Central memory CD8-positive, alpha-beta T cell (primary cell): Measurements from ENCODE around the gene CFAP20.

ENCODE experiments used
- ATAC-seq: fragments of 150-1000 bp; cut with Tn5 transposase; replicated peaks from 2 replicates; pipeline ENCODE4 v1.10.0; 2022; ENCODE audit warnings: mild to moderate bottlenecking, moderate FRiP score, moderate number of reproducible peaks; ENCODE audit not compliant: poor library complexity, severe bottlenecking; ENCODE audit errors: extremely low read depth
- DNase-seq, 2 donors: peaks; one replicate each; pipeline ENCODE4 v3.0.0; 2021; ENCODE audit warnings: low spot score in 2 of 2
- H3K27ac Mint-ChIP-seq: one replicate; pipeline ENCODE4 v1.8.0; 2022; ENCODE audit warnings: low read depth, mild to moderate bottlenecking, moderate library complexity, mixed read lengths
- H3K27me3 Mint-ChIP-seq: one replicate; pipeline ENCODE4 v1.8.0; 2022; ENCODE audit warnings: mixed read lengths
- H3K36me3 Mint-ChIP-seq: one replicate; pipeline ENCODE4 v1.8.0; 2022; ENCODE audit warnings: mild to moderate bottlenecking, moderate library complexity, mixed read lengths; ENCODE audit not compliant: insufficient read depth
- H3K4me1 Mint-ChIP-seq: one replicate; pipeline ENCODE4 v1.8.0; 2022; ENCODE audit warnings: mixed read lengths
- H3K4me3 Mint-ChIP-seq: one replicate; pipeline ENCODE4 v1.8.0; 2022; ENCODE audit warnings: mild to moderate bottlenecking, moderate library complexity, mixed read lengths
- H3K9me3 Mint-ChIP-seq: one replicate; pipeline ENCODE4 v1.8.0; 2022; ENCODE audit warnings: mixed read lengths

The CFAP20 gene

GRCh38 chr16:58148099-58148498 lies 18.9 kb upstream of the CFAP20 start:
- Mint-ChIP-seq H3K4me1 (no peaks in the 10 kb centered on the region), H3K9me3 (no peaks in the 10 kb centered on the region), H3K4me3 (no peak overlapping the region), H3K27me3 (no peaks in the 10 kb centered on the region), H3K27ac (no peak overlapping the region), H3K36me3 (peaks cover 2% of the 10 kb centered on the region)
- ATAC-seq (no peak), DNase-seq (no peak)

- peaks cover 8% of the 10 kb centered on the region for H3K36me3 Mint-ChIP-seq
- no peak overlapping the region for H3K4me3 Mint-ChIP-seq
- DNase-seq, result no peak
- ATAC-seq, result no peak
- H3K9me3 Mint-ChIP-seq, result no peaks in the 10 kb centered on the region
- H3K4me1 Mint-ChIP-seq, result no peaks in the 10 kb centered on the region
- no peaks in the 10 kb centered on the region for H3K27me3 Mint-ChIP-seq
- no peak overlapping the region for H3K27ac Mint-ChIP-seq
Measured at GRCh38 chr16:58138852-58139251, 9.7 kb upstream of the CFAP20 start.

- H3K27me3 Mint-ChIP-seq, result no peaks in the 10 kb centered on the region
- no peaks in the 10 kb centered on the region for H3K9me3 Mint-ChIP-seq
- H3K4me1 Mint-ChIP-seq, result no peaks in the 10 kb centered on the region
- ATAC-seq (no peak), DNase-seq (no peak)
- no peak overlapping the region for H3K27ac Mint-ChIP-seq
- no peak overlapping the region for H3K4me3 Mint-ChIP-seq
- H3K36me3 Mint-ChIP-seq, result peaks cover 8% of the 10 kb centered on the region
Measured at GRCh38 chr16:58137581-58137980, 8.4 kb upstream of the CFAP20 start.

- DNase-seq (no peak), ATAC-seq (peak; percentile 8)
- H3K27me3 Mint-ChIP-seq, result no peaks in the 10 kb centered on the region
- H3K36me3 Mint-ChIP-seq, result peaks cover 33% of the 10 kb centered on the region
- no peaks in the 10 kb centered on the region for H3K9me3 Mint-ChIP-seq
- peaks cover 50% of the 10 kb centered on the region for H3K4me1 Mint-ChIP-seq
- peak overlapping the region; percentile 90 for H3K4me3 Mint-ChIP-seq
- H3K27ac Mint-ChIP-seq, result peak overlapping the region; percentile 94
Measured at GRCh38 chr16:58128711-58129096, 477 bp downstream of the CFAP20 start.

- H3K27ac Mint-ChIP-seq, result peak overlapping the region; percentile 94
- DNase-seq, result no peak
- peaks cover 52% of the 10 kb centered on the region for H3K4me1 Mint-ChIP-seq
- H3K27me3 Mint-ChIP-seq, result no peaks in the 10 kb centered on the region
- no peak for ATAC-seq
- H3K9me3 Mint-ChIP-seq, result no peaks in the 10 kb centered on the region
- peaks cover 33% of the 10 kb centered on the region for H3K36me3 Mint-ChIP-seq
- peak overlapping the region; percentile 90 for H3K4me3 Mint-ChIP-seq
Measured at GRCh38 chr16:58128181-58128631, 975 bp downstream of the CFAP20 start.

GRCh38 chr16:58127634-58128033 lies 1.5 kb downstream of the CFAP20 start:
- Mint-ChIP-seq H3K4me3 (peak overlapping the region; percentile 90), H3K27ac (peak overlapping the region; percentile 94), H3K27me3 (no peaks in the 10 kb centered on the region), H3K9me3 (no peaks in the 10 kb centered on the region), H3K36me3 (peaks cover 33% of the 10 kb centered on the region), H3K4me1 (peaks cover 55% of the 10 kb centered on the region)
- DNase-seq (no peak), ATAC-seq (no peak)

GRCh38 chr16:58127033-58127556 lies 2.1 kb downstream of the CFAP20 start:
- H3K27me3 Mint-ChIP-seq, result no peaks in the 10 kb centered on the region
- peak in 1 of 2 donors; percentile 54 for DNase-seq
- H3K4me1 Mint-ChIP-seq, result peaks cover 58% of the 10 kb centered on the region
- H3K27ac Mint-ChIP-seq, result peak overlapping the region; percentile 94
- H3K9me3 Mint-ChIP-seq, result no peaks in the 10 kb centered on the region
- peak; percentile 68 for ATAC-seq
- H3K36me3 Mint-ChIP-seq, result peaks cover 33% of the 10 kb centered on the region
- peak overlapping the region; percentile 90 for H3K4me3 Mint-ChIP-seq

- Mint-ChIP-seq H3K36me3 (peaks cover 33% of the 10 kb centered on the region), H3K4me3 (peak overlapping the region; percentile 90), H3K9me3 (no peaks in the 10 kb centered on the region), H3K4me1 (peaks cover 58% of the 10 kb centered on the region), H3K27ac (peak overlapping the region; percentile 94), H3K27me3 (no peaks in the 10 kb centered on the region)
- ATAC-seq (no peak), DNase-seq (no peak)
Measured at GRCh38 chr16:58126451-58126961, 2.7 kb downstream of the CFAP20 start.

GRCh38 chr16:58125781-58126335 lies 3.3 kb downstream of the CFAP20 start:
- Mint-ChIP-seq H3K36me3 (peaks cover 33% of the 10 kb centered on the region), H3K4me3 (no peak overlapping the region), H3K9me3 (no peaks in the 10 kb centered on the region), H3K27ac (peak overlapping the region; percentile 94), H3K27me3 (no peaks in the 10 kb centered on the region), H3K4me1 (peaks cover 58% of the 10 kb centered on the region)
- DNase-seq (no peak), ATAC-seq (no peak)

GRCh38 chr16:58125041-58125440 lies 4.1 kb downstream of the CFAP20 start:
- Mint-ChIP-seq H3K36me3 (peaks cover 33% of the 10 kb centered on the region), H3K4me3 (no peak overlapping the region), H3K9me3 (no peaks in the 10 kb centered on the region), H3K4me1 (peaks cover 62% of the 10 kb centered on the region), H3K27me3 (no peaks in the 10 kb centered on the region), H3K27ac (no peak overlapping the region)
- DNase-seq (no peak), ATAC-seq (no peak)

GRCh38 chr16:58124601-58124915 lies 4.6 kb downstream of the CFAP20 start:
- no peak for DNase-seq
- no peak for ATAC-seq
- Mint-ChIP-seq H3K36me3 (peaks cover 31% of the 10 kb centered on the region), H3K27ac (peak overlapping the region; percentile 6), H3K4me3 (no peak overlapping the region), H3K27me3 (no peaks in the 10 kb centered on the region), H3K4me1 (peaks cover 63% of the 10 kb centered on the region), H3K9me3 (no peaks in the 10 kb centered on the region)

GRCh38 chr16:58123896-58124600 lies 5.1 kb downstream of the CFAP20 start:
- H3K36me3 Mint-ChIP-seq, result peaks cover 26% of the 10 kb centered on the region
- H3K4me3 Mint-ChIP-seq, result no peak overlapping the region
- no peak for ATAC-seq
- no peaks in the 10 kb centered on the region for H3K27me3 Mint-ChIP-seq
- no peak for DNase-seq
- H3K9me3 Mint-ChIP-seq, result no peaks in the 10 kb centered on the region
- H3K4me1 Mint-ChIP-seq, result peaks cover 58% of the 10 kb centered on the region
- H3K27ac Mint-ChIP-seq, result peak overlapping the region; percentile 6

GRCh38 chr16:58121132-58121531 lies 8.0 kb downstream of the CFAP20 start:
- no peak overlapping the region for H3K4me3 Mint-ChIP-seq
- no peaks in the 10 kb centered on the region for H3K27me3 Mint-ChIP-seq
- ATAC-seq (no peak), DNase-seq (no peak)
- H3K9me3 Mint-ChIP-seq, result no peaks in the 10 kb centered on the region
- H3K27ac Mint-ChIP-seq, result no peak overlapping the region
- H3K36me3 Mint-ChIP-seq, result peaks cover 13% of the 10 kb centered on the region
- peaks cover 44% of the 10 kb centered on the region for H3K4me1 Mint-ChIP-seq
